ENCODE data around the gene AUH. TPM values are rescaled to one million over a fixed set of nuclear protein-coding genes. Genes with fewer than 3 reads are reported as not detected.

The AUH gene
- total RNA-seq, 1 experiment from 2014 or later: 21.7 TPM

GRCh38 chr9:91247278-91247677 lies 114.4 kb downstream of the AUH start:
- H3K79me2 ChIP-seq (ENCODE audit: insufficient read depth, low read length): no peaks in the 10 kb centered on the region
- Mint-ChIP-seq H3K36me3 (ENCODE audit: insufficient read depth in 1 of 3, low read depth in 3 of 3) (no peaks in the 10 kb centered on the region), H3K27ac (peak overlapping the region in 1 of 3 experiments; percentile 59; a peak in 1 of 7 replicates)

More at GRCh38 chr9:91247278-91247677, 114.4 kb downstream of the AUH start:
- H3K4me2 ChIP-seq (ENCODE audit: insufficient read depth, insufficient read length, low read length): no peak overlapping the region
- H3K4me1 ChIP-seq (ENCODE audit: insufficient read depth, low read length): peaks cover 4% of the 10 kb centered on the region; the same call in 1 of the 2 replicates
- Mint-ChIP-seq H3K4me3 (no peak overlapping the region), H3K4me1 (peaks cover 24 to 39% of the 10 kb centered on the region in 2 experiments), H3K27me3 (ENCODE audit: low read depth) (no peaks in the 10 kb centered on the region), H3K9me3 (no peaks in the 10 kb centered on the region)
- no peak overlapping the region for H3T11ph ChIP-seq (ENCODE audit: low read length)
- no peak overlapping the region for H2BK20ac ChIP-seq (ENCODE audit: low read depth, low read length, poor library complexity, severe bottlenecking)
- DNase-seq: no peak
- no peaks in the 10 kb centered on the region for H3K23me2 ChIP-seq (ENCODE audit: insufficient read length, low read depth, low read length, poor library complexity, severe bottlenecking)
- no peak overlapping the region for H3K18ac ChIP-seq (ENCODE audit: insufficient read length, low read depth, low read length)
- H4K5ac ChIP-seq (ENCODE audit: insufficient read length, low read depth, low read length): no peak overlapping the region
- no peak overlapping the region for H3K4ac ChIP-seq (ENCODE audit: low read depth, low read length)
- H3K27me3 ChIP-seq (ENCODE audit: insufficient read depth, low read length): no peaks in the 10 kb centered on the region
- no peak overlapping the region for H3K23ac ChIP-seq (ENCODE audit: insufficient read length, low read depth, low read length)
- no peak overlapping the region; the same call in 1 of the 2 replicates for H3K14ac ChIP-seq (ENCODE audit: insufficient read depth, low read length)
- H2BK12ac ChIP-seq (ENCODE audit: insufficient read length, low read depth, low read length): no peak overlapping the region
- H2AFZ ChIP-seq (ENCODE audit: low read length): no peak overlapping the region
- no peaks in the 10 kb centered on the region for H3K79me1 ChIP-seq (ENCODE audit: insufficient read depth, low read depth, low read length, poor library complexity, severe bottlenecking)
- no peak overlapping the region for H4K91ac ChIP-seq (ENCODE audit: insufficient read length, low read depth, low read length)
- H3K27ac ChIP-seq (ENCODE audit: insufficient read length, low read depth, low read length): no peak overlapping the region
- H2BK5ac ChIP-seq (ENCODE audit: insufficient read length, low read length): no peak overlapping the region
- H3K9ac ChIP-seq (ENCODE audit: extremely low read depth, insufficient read length, low read length): no peak overlapping the region
- no peak overlapping the region for H4K8ac ChIP-seq (replicated peaks; ENCODE audit: insufficient read length, low read depth, low read length)
- H4K20me1 ChIP-seq (ENCODE audit: control insufficient read depth, insufficient read depth, insufficient read length): no peaks in the 10 kb centered on the region
- no CpG with 5 or more reads among the region's 2 CpGs for whole genome bisulfite sequencing (ENCODE audit: extremely low coverage, insufficient read length, low lambda C conversion rate)
- no peaks in the 10 kb centered on the region for H3K9me3 ChIP-seq (ENCODE audit: control insufficient read depth, low read depth, low read length)
- no peak overlapping the region for H3K56ac ChIP-seq (ENCODE audit: insufficient read length, low read depth, low read length)
- TF ChIP-seq CTCF (conservative IDR thresholded peaks at IDR 0.05): no peak
- H2AK5ac ChIP-seq (ENCODE audit: insufficient read length, low read length): no peak overlapping the region
- no peak overlapping the region for H2BK120ac ChIP-seq (ENCODE audit: low read depth, low read length, poor library complexity, severe bottlenecking)
- no peak overlapping the region for H2BK15ac ChIP-seq (ENCODE audit: low read depth, low read length)
